DLD1 (cell line): ENCODE measurements around the gene CDSN.

Source experiments
- in situ Hi-C: cut with HindIII; loops from 2 replicates; pipeline ENCODE4 v1.10.0; 2017; ENCODE audit warnings: low sequenced_read_pairs

CDSN gene

GRCh38 chr6:31145386-31145785 lies 25.1 kb upstream of the CDSN start:
- in situ Hi-C loops: loop anchor here (25.0 kb wide), 1 partner anchor 92 kb away; no protein-coding TSS in a partner anchor

DNA sequence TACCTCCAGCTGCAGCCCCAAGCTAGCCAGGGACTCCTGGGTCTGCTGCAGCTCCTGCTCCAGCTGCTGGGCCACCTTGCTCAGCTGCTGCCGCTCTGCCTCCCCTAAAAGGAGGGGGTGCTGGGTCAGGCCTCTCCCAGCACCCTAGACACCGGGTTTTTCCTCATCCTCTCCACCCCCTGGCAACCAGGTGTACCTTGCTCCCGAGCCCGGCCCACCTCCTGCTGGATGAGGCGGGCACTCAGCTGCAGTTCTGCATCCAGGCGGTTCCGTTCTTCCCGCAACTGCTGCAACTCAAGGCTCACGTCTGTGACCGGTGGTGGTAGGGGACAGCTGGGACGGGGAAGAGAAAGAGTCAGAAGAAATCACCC lies 24.7 kb upstream of the CDSN start:
- in situ Hi-C loops: loop anchor here (25.0 kb wide), 1 partner anchor 92 kb away; no protein-coding TSS in a partner anchor

GRCh38 chr6:31144296-31144969 lies 24.2 kb upstream of the CDSN start:
- in situ Hi-C loops: loop anchor here (25.0 kb wide), 1 partner anchor 93 kb away; no protein-coding TSS in a partner anchor

DNA sequence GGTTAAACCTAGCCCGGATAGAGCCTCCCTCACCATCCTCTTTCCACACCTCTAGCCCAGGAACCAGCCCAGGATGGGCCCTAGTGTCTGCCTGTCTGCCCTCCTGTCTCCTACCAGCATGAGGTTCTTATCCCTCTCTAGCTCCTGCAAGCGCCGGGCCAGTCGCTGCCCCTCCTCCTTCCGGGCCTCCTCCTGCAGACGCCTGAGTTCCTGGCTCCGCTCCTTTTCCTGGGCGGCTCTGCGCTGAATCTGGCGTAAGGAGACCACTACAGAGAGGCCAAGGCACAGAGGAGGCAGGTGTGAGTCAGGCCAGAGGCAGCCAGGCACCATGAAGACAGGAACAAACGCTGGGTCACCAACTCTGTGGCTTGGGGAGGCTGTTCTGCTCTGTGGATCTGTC lies 22.9 kb upstream of the CDSN start:
- in situ Hi-C loops: loop anchor here (25.0 kb wide), 1 partner anchor 94 kb away; no protein-coding TSS in a partner anchor

DNA sequence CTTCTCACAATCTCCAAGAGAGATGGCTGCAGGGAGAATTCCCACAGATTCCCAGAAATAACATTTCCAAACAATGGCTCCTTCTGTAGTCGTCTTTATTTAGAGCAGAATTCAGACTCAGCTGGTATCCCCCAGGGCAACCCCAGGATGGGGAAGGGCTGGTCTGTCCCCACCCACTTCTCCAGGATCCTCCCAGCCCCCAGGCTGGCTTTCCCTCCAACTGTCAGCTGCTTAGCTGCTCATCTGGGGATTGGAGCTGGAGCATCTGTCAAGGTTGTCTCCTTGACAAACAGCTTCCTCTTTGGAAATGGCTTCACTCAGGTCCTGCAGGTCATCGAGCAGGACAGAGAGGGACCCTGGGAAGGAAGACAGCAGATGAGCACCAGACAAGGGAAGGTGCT lies 22.1 kb upstream of the CDSN start:
- in situ Hi-C loops: loop anchor here (25.0 kb wide), 1 partner anchor 95 kb away; no protein-coding TSS in a partner anchor

DNA sequence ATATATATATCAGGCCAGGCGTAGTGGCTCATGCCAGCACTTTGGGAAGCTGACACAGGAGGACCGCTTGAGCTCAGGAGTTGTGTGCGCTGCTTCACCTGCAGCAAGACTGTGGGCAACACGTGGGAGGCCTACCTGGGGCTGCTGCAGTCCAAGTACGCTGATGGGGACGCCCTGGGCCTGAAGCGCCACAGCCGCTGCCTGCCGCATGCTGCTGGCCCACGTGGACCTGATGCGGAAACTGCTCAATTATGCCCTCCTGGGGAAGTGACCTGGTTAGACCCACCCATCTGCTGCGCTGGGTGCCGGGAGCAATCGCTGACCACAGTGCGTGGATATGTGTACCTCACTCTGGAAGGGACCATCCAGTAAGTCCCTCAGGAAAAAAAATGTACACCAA lies 20.4 kb upstream of the CDSN start:
- in situ Hi-C loops: loop anchor here (25.0 kb wide), 1 partner anchor 97 kb away; no protein-coding TSS in a partner anchor

DNA sequence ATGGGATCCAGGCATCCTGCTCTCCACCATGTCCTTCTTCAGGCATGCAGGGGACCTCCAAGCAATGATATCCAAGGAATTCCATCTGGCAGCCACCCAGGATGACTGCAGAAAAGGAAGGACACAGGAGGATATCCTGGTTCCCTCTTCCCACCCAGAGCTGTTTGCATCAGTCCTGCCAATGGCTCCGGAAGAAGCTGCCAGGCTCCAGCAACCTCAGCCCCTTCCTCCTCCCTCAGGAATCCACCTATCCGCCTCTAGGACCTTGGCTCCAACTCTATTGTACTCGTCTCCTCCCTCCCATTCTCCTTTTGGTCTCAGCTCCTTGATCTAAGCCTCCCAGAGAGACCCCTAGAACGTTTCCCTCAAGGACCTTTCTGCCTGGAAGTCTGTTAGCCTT lies 19.4 kb upstream of the CDSN start:
- in situ Hi-C loops: loop anchor here (25.0 kb wide), 1 partner anchor 98 kb away; no protein-coding TSS in a partner anchor

DNA sequence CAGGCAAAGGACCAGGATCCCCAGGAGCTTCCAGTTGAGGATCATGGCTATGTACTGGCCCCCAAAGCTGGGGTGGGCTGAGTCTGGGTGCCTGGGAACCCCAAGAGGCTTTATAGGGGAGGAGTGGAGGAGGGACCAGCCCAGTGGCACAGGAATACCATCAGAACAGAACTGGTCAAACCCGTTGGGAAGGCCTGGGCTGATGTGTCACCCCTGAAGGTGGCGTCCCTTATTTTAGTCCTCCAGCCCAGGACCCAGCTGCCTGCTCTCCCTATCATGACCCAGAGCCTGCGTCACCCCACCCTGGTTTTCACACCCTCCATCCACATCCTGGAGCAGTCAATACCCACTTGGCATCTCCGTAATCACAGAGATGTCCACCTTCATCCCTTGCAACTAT lies 18.7 kb upstream of the CDSN start, which contains the start of gene PSORS1C2:
Gene PSORS1C2 (minus strand): TSS at position 85 of the 400 bp plus-strand sequence. CDS start 40 bp downstream, at position 45.
- in situ Hi-C loops: loop anchor here (25.0 kb wide), 1 partner anchor 98 kb away; no protein-coding TSS in a partner anchor

DNA sequence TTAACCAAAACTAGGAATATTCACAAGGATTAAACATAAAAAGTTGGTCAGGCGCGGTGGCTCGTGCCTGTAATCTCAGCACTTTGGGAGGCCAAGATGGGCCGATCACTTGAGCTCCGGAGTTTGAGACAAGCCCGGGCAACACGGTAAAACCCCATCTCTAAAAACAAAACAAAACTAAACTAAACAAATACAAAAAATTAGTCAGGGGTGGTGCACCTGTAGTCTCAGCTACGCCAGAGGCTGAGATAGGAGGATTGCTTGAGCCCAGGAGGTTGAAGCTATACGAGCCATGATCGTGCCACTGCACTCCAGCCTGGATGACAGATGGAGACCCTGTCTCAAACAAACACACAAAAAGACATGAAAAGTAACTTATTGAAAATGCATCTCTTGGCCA lies 15.5 kb upstream of the CDSN start:
- in situ Hi-C loops: loop anchor here (25.0 kb wide), 1 partner anchor 102 kb away; no protein-coding TSS in a partner anchor

DNA sequence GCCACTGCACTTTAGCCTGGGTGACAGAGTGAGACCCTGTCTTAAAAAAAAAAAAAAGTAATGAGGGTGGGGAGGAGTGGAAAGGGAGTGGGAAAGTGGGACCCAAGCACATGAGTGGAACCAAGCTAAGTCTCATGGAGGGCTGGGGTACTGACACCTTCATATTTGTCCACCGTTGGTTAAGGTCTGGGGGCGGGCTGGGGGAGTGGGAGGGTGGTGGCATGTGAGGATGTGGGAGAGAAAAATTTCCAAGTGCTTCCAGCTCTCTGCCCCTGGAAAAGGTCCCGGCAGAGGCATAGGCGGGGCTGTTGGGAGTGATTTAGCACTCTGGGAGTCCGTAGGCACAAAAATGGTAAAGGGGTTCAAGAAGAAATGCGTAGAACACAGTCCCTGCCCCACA lies 12.6 kb upstream of the CDSN start:
- in situ Hi-C loops: loop anchor here (25.0 kb wide), 1 partner anchor 104 kb away; no protein-coding TSS in a partner anchor

- in situ Hi-C loops: loop anchor here (25.0 kb wide), 1 partner anchor 106 kb away; no protein-coding TSS in a partner anchor
These were observed 11.3 kb upstream of the CDSN start for GRCh38 chr6:31131595-31131994.

DNA sequence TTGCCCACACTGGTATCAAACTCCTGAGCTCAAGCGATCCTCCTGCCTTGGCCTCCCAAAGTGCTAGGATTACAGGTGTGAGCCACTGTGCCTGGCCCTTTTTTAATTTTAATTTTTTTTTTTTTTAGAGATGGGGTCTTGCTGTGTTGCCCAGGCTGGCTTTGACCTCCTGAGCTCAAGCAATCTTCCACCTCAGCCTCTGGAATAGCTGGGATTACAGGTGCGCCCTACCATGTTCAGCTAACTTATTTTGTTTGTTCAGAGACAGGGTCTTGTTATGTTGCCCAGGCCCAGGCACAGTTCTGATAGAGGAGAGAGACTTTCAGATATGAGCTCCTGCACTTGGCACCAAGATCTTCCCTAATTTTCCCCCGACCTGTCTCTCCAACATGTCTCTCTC lies 10.5 kb upstream of the CDSN start:
- in situ Hi-C loops: loop anchor here (25.0 kb wide), 1 partner anchor 107 kb away; no protein-coding TSS in a partner anchor

- in situ Hi-C loops: loop anchor here (25.0 kb wide), 1 partner anchor 108 kb away; no protein-coding TSS in a partner anchor
These were observed 8.9 kb upstream of the CDSN start for GRCh38 chr6:31129130-31129529.

DNA sequence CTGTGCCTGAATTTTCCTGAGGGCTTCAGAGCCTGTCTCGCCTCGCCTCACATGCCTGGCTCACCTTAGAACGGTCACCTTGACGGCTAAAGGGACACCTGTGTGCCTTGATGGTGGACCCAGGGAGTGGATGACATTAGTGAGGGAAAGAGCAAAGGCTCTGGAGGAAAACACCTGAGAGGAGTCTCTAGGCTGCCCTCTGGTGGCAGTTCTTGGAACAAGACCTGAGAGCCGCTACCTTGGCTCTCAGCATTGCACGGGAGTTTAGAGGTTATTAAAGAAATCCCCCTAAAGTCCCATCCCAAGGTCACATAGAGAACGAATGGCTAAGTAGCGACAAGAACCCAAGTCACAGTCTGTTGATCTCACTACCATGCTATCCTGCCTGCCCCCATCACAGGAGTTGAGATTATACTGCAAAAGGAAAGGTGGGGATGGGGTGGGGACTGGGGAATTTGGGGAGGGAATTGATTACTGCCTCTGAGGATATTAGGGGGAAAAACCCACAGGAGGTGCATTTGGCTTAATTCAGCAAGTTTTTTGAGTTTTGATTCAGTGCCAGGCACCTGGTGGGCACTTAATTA lies 7.9 kb upstream of the CDSN start:
- in situ Hi-C loops: loop anchor here (25.0 kb wide), 1 partner anchor 109 kb away; no protein-coding TSS in a partner anchor

GRCh38 chr6:31126396-31127175 lies 6.3 kb upstream of the CDSN start:
- in situ Hi-C loops: loop anchor here (25.0 kb wide), 1 partner anchor 111 kb away; no protein-coding TSS in a partner anchor

- in situ Hi-C loops: loop anchor here (25.0 kb wide), 1 partner anchor 112 kb away; no protein-coding TSS in a partner anchor
These were observed 5.5 kb upstream of the CDSN start for GRCh38 chr6:31125586-31126363.

DNA sequence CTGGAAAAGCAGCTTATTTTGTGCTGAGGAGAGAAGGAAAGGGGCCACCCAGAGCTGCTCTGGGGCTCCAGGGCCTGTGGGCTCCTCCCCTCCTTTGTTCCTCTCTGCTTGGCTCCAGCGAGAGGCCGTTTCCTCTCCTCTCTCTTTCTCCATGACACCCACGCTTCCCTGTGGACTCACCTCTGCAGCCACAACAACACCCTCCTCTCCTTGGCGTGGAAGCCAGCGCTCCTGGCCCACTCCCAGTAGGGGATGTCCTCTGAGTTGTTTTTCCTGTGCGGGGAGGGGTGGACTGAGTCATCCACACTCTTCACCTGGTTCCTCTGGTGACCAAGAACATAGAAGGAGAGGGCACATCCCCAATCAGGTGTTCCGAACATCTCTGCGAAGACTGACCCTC lies 4.9 kb upstream of the CDSN start:
- in situ Hi-C loops: loop anchor here (25.0 kb wide), 1 partner anchor 112 kb away; no protein-coding TSS in a partner anchor

- in situ Hi-C loops: no loop called here
These were observed 2.8 kb upstream of the CDSN start for GRCh38 chr6:31122791-31123706.
